GM12878 (cell line): ENCODE data around the gene FLAD1. TPM values are rescaled to one million over a fixed set of nuclear protein-coding genes. Genes with fewer than 3 reads are reported as not detected.
A peak's percentile ranks its signal among the peaks of the same experiment; 100 is the strongest.

ENCODE experiments used
- ATF7 ChIP-seq: fragments of 450-650 bp; IDR thresholded peaks from 2 replicates; pipeline ENCODE4 v1.6.1; 2016; ENCODE audit warnings: low read depth, mild to moderate bottlenecking
- CHD1 ChIP-seq: IDR thresholded peaks from 2 replicates; pipeline ENCODE4 v1.6.1; 2012; ENCODE audit warnings: low read depth, low read length, improper control_type of control experiment
- CHD2 ChIP-seq: IDR thresholded peaks from 2 replicates; pipeline ENCODE4 v1.6.1; 2011; ENCODE audit warnings: low read depth, low read length, improper control_type of control experiment, borderline replicate concordance
- CREM ChIP-seq: IDR thresholded peaks from 2 replicates; pipeline ENCODE4 v1.6.1; 2014; ENCODE audit warnings: antibody characterized with exemption, low read depth
- FOXM1 ChIP-seq: IDR thresholded peaks from 2 replicates; pipeline ENCODE4 v1.6.1; 2012; ENCODE audit warnings: low read depth, mild to moderate bottlenecking, inconsistent platforms, low read length, moderate library complexity
- HCFC1 ChIP-seq: fragments of 150-350 bp; IDR thresholded peaks from 2 replicates; pipeline ENCODE4 v1.6.1; 2014; ENCODE audit warnings: low read length
- JUNB ChIP-seq: IDR thresholded peaks from 2 replicates; pipeline ENCODE4 v1.6.1; 2016; ENCODE audit warnings: antibody characterized with exemption, mild to moderate bottlenecking
- KDM1A ChIP-seq: fragments of 200-600 bp; sonication (generic); IDR thresholded peaks from 2 replicates; pipeline ENCODE4 v1.6.1; 2016; ENCODE audit warnings: borderline replicate concordance
- LARP7 ChIP-seq: fragments of 450-650 bp; IDR thresholded peaks from 2 replicates; pipeline ENCODE4 v1.6.1; 2017; ENCODE audit warnings: mild to moderate bottlenecking
- MEF2A ChIP-seq: IDR thresholded peaks from 2 replicates; pipeline ENCODE4 v1.6.1; 2011; ENCODE audit warnings: low read depth, mild to moderate bottlenecking, low read length, moderate library complexity; ENCODE audit not compliant: insufficient read depth
- MTA2 ChIP-seq: fragments of 450-650 bp; IDR thresholded peaks from 2 replicates; pipeline ENCODE4 v1.6.1; 2016; ENCODE audit warnings: low read depth, mild to moderate bottlenecking, moderate library complexity
- NFYA ChIP-seq: IDR thresholded peaks from 2 replicates; pipeline ENCODE4 v1.6.1; 2011; ENCODE audit warnings: low read depth, mild to moderate bottlenecking, low read length, improper control_type of control experiment, borderline replicate concordance
- NKRF ChIP-seq: fragments of 450-650 bp; conservative IDR thresholded peaks from 2 replicates; pipeline ENCODE4 v1.6.1; 2017; ENCODE audit warnings: mild to moderate bottlenecking, moderate library complexity
- NR2C1 ChIP-seq: fragments of 450-650 bp; IDR thresholded peaks from 2 replicates; pipeline ENCODE4 v1.6.1; 2017; ENCODE audit warnings: antibody characterized with exemption, mild to moderate bottlenecking, moderate library complexity
- PAX5 ChIP-seq: IDR thresholded peaks from 2 replicates; pipeline ENCODE4 v1.6.1; 2011; ENCODE audit warnings: low read depth, low read length, borderline replicate concordance
- PBX3 ChIP-seq: IDR thresholded peaks from 2 replicates; pipeline ENCODE4 v1.6.1; 2011; ENCODE audit warnings: mild to moderate bottlenecking, low read depth, low read length, moderate library complexity; ENCODE audit not compliant: insufficient replicate concordance
- POLR2A ChIP-seq: IDR thresholded peaks from 2 replicates; pipeline ENCODE4 v1.6.1; 2011; ENCODE audit warnings: low read depth, mild to moderate bottlenecking, low read length
- POU2F2 ChIP-seq: IDR thresholded peaks from 3 replicates; pipeline ENCODE4 v1.6.1; 2011; ENCODE audit warnings: low read depth, mild to moderate bottlenecking, low read length, borderline replicate concordance
- RUNX3 ChIP-seq: IDR thresholded peaks from 2 replicates; pipeline ENCODE4 v1.6.1; 2012; ENCODE audit warnings: low read length, inconsistent platforms
- SIN3A ChIP-seq: IDR thresholded peaks from 2 replicates; pipeline ENCODE4 v1.6.1; 2012; ENCODE audit warnings: low read depth, low read length, improper control_type of control experiment
- SREBF1 ChIP-seq: IDR thresholded peaks from 2 replicates; pipeline ENCODE4 v1.6.1; 2012; ENCODE audit warnings: mild to moderate bottlenecking, low read length
- STAT1 ChIP-seq: fragments of 450-650 bp; conservative IDR thresholded peaks from 2 replicates; pipeline ENCODE4 v1.6.1; 2014; ENCODE audit warnings: antibody characterized with exemption, mild to moderate bottlenecking
- TCF12 ChIP-seq: IDR thresholded peaks from 2 replicates; pipeline ENCODE4 v1.6.1; 2011; ENCODE audit warnings: low read depth, mild to moderate bottlenecking, low read length
- USF2 ChIP-seq: IDR thresholded peaks from 2 replicates; pipeline ENCODE4 v1.6.1; 2011; ENCODE audit warnings: low read depth, low read length, improper control_type of control experiment, borderline replicate concordance
- YY1 ChIP-seq: IDR thresholded peaks from 2 replicates; pipeline ENCODE4 v1.6.1; 2011; ENCODE audit warnings: low read depth, mild to moderate bottlenecking, low read length
- ZNF274 ChIP-seq: IDR thresholded peaks from one replicate; pipeline ENCODE4 v1.8.0; 2011; ENCODE audit not compliant: insufficient read length, insufficient read depth
- polyA plus RNA-seq, 11 experiments: library from polyadenylated mRNA; depleted of rRNA in 4 of 11; unstranded in 6 of 11; stranded (reverse) in 5 of 11; fragments of >200 nt; fragmentation: Nextera tagmentation in 4 of 11; fragmentation: Illumina TruSeq in 1 of 11; extraction: Ambion mirVana in 4 of 11; extraction: Trizol in 1 of 11; gene quantifications; 1 replicate in 1 of 11; 2 replicates in 10 of 11; pipeline versions ENCODE4 v1.2.1 to v1.2.3, GENCODE V29; 2011 to 2016; ENCODE audit warnings: inconsistent platforms in 2 of 11, missing spikeins in 2 of 11, low read depth in 1 of 11
- total RNA-seq, 4 experiments: library from RNA; depleted of rRNA in 3 of 4; stranded (reverse); fragments of >200 nt in 3 of 4; fragmentation: Illumina TruSeq in 1 of 4; extraction: Trizol in 1 of 4; gene quantifications; 2 replicates each; pipeline versions ENCODE4 v1.2.1 to v1.2.3, GENCODE V29; 2013 to 2021
- TF ChIP-seq, protein P1 (sequence below): fragments of 450-650 bp; IDR thresholded peaks from 2 replicates; pipeline ENCODE4 v1.6.1; 2014; ENCODE audit warnings: mild to moderate bottlenecking

Gene FLAD1
- total and polyA plus RNA-seq, 10 of the 15 experiments (the other 5 are each of a cell fraction or from before 2014, with no cell fraction given): 22.9 to 93.4 (median 56.6) TPM

DNA sequence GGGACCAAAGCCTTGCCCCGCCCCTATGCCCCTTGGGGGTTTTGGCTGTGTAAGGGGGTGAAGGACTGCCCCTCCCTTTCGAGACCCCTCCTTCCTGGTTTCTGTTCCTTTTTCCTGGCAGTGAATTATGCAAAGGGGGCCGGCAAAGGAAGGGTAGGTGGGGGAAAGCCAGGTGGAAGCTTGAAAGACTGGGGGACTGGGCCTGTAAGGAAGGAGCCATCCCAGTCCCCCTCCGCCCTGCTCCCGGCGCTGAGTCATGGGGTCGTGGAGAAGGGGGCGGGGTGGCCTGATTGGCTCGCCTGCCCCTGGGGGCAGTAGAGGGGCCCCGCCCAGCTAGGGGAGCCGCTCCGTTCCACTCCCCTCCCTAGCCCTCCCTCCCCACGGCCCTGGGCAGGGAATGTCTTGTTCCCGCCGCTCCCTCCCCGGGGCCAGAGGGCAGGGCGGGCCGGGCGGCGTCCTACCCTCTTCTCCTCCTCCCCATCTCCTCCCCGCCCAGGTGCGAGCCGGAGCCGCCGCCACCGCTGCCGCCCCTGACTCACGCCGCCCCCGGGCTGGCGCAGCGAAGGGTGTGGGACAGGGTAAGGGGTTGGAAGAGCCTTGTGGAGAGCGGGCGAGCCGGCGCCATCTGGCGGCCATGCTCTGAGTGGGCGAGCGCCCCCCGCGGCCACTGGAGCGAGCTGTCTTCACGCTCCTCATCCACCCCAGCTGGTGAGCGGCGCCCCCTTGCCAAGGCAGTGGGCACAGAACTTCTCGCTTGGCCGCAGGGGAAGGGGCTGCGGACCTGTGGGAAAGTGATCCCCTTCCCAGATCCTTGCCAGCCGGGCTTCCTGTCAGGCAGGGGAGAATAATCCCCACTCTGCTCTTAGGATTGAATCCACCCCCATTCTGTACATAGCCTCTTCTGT is 34.1 kb downstream of the FLAD1 start (continued):
- TF ChIP-seq MEF2A (0 out of 2 replicates have a peak, but pooled peaks have one; percentile 46), CREM (peak; percentile 39; the same call in 1 of the 2 replicates), SREBF1 (no peak), PAX5 (peak; percentile 46; the same call in 1 of the 2 replicates), MTA2 (peak; percentile 34; the same call in 1 of the 2 replicates), CHD1 (no peak), HCFC1 (no peak), ZNF274 (no peak), POLR2A (peak; percentile 69), CHD2 (0 out of 2 replicates have a peak, but pooled peaks have one; percentile 9), PBX3 (peak; percentile 50), KDM1A (no peak), NKRF (peak; percentile 55), JUNB (no peak), LARP7 (peak; percentile 74), RUNX3 (peak; percentile 50), NR2C1 (no peak), STAT1 (peak; percentile 85; the same call in 1 of the 2 replicates), NFYA (no peak), POU2F2 (peak; percentile 95; the same call in 2 of the 3 replicates), ATF7 (no peak), SIN3A (peak; percentile 65; the same call in 1 of the 2 replicates), YY1 (peak; percentile 92), FOXM1 (no peak), TCF12 (peak; percentile 80), USF2 (no peak)
- TF ChIP-seq, protein P1, sequence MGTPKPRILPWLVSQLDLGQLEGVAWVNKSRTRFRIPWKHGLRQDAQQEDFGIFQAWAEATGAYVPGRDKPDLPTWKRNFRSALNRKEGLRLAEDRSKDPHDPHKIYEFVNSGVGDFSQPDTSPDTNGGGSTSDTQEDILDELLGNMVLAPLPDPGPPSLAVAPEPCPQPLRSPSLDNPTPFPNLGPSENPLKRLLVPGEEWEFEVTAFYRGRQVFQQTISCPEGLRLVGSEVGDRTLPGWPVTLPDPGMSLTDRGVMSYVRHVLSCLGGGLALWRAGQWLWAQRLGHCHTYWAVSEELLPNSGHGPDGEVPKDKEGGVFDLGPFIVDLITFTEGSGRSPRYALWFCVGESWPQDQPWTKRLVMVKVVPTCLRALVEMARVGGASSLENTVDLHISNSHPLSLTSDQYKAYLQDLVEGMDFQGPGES: no peak
